Central memory CD8-positive, alpha-beta T cell (primary cell): ENCODE data around the gene RGS11.

ENCODE experiments used
- ATAC-seq: fragments of 150-1000 bp; cut with Tn5 transposase; replicated peaks from 2 replicates; pipeline ENCODE4 v1.10.0; 2022; ENCODE audit warnings: mild to moderate bottlenecking, moderate FRiP score, moderate number of reproducible peaks; ENCODE audit not compliant: poor library complexity, severe bottlenecking; ENCODE audit errors: extremely low read depth
- DNase-seq, 2 donors: peaks; one replicate each; pipeline ENCODE4 v3.0.0; 2021; ENCODE audit warnings: low spot score in 2 of 2
- H3K27ac Mint-ChIP-seq: one replicate; pipeline ENCODE4 v1.8.0; 2022; ENCODE audit warnings: low read depth, mild to moderate bottlenecking, moderate library complexity, mixed read lengths
- H3K27me3 Mint-ChIP-seq: one replicate; pipeline ENCODE4 v1.8.0; 2022; ENCODE audit warnings: mixed read lengths
- H3K36me3 Mint-ChIP-seq: one replicate; pipeline ENCODE4 v1.8.0; 2022; ENCODE audit warnings: mild to moderate bottlenecking, moderate library complexity, mixed read lengths; ENCODE audit not compliant: insufficient read depth
- H3K4me1 Mint-ChIP-seq: one replicate; pipeline ENCODE4 v1.8.0; 2022; ENCODE audit warnings: mixed read lengths
- H3K4me3 Mint-ChIP-seq: one replicate; pipeline ENCODE4 v1.8.0; 2022; ENCODE audit warnings: mild to moderate bottlenecking, moderate library complexity, mixed read lengths
- H3K9me3 Mint-ChIP-seq: one replicate; pipeline ENCODE4 v1.8.0; 2022; ENCODE audit warnings: mixed read lengths

RGS11 gene

DNA sequence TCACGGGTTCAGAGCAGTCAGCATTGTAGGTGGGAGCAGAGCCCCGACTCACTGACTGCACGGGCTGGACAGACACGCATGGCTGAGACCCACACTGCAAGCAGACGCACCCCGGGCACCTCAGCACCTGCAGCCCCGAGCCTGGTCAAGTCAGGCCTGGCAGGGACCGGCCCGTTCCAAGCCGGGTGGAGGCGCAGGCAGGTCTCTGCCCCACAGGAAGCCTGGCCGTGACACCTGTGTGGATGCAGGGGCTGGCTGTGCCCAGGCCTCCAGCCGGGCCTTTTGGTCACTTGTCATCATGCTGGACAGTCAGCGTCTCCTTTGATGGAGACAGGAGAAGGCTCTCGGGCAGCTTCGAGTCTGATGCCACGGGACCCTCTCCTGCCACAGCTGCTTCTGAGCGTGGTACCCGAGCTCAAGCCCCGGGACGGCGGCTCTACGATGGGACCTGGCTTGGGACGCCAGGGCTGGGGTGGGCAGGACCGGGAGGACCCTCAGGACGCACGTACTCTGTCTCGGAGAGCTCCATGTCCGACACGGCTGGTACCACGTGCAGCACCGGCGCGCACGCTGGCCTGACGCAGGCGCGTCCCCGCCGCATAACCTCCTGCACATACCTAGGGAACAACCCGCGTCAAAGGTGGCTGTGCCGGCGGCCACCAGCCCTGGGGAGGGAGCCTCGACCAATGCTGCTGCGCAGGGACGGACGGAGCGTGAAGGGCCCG is 15.1 kb upstream of the RGS11 start:
- H3K27me3 Mint-ChIP-seq: no peaks in the 10 kb centered on the region
- H3K9me3 Mint-ChIP-seq: no peaks in the 10 kb centered on the region
- ATAC-seq (no peak), DNase-seq (no peak)
- H3K4me3 Mint-ChIP-seq: no peak overlapping the region
- H3K4me1 Mint-ChIP-seq: no peaks in the 10 kb centered on the region
- peaks cover 27% of the 10 kb centered on the region for H3K36me3 Mint-ChIP-seq
- H3K27ac Mint-ChIP-seq: no peak overlapping the region

DNA sequence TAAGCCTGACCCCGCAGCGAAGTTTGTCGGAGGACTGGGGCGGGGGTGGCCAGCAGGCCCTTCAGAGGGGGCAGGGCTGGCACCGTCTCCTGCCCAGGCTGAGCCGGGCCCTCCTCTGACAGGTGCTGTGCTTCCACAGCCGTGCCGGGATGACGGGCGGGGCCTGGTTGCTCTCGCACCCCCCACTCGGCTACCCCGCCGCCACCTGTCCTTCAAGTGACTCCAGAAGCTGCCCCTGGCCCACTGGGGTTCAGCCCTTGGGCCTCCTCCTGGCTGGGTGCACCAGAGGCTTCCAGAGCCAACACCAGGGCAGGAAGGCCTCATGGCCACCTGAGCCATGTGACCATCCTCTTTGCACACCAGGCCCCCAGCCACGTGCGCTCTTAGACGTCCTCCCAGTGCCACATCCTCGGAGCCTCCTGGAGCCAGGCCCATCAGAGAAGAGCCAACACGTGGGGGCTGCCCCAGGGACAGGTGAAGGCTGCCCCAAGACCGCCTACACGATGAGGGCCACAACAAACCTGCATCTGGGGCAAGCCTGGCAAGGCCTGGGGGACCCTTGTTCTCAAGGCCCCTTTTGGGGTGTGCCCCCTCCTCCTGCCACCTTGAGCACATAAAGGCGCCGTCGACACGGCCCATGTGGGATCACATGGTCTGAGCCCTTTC is 14.4 kb upstream of the RGS11 start:
- Mint-ChIP-seq H3K4me1 (no peaks in the 10 kb centered on the region), H3K36me3 (peaks cover 27% of the 10 kb centered on the region), H3K4me3 (no peak overlapping the region), H3K27me3 (no peaks in the 10 kb centered on the region), H3K9me3 (no peaks in the 10 kb centered on the region), H3K27ac (no peak overlapping the region)
- ATAC-seq (no peak), DNase-seq (no peak)

DNA sequence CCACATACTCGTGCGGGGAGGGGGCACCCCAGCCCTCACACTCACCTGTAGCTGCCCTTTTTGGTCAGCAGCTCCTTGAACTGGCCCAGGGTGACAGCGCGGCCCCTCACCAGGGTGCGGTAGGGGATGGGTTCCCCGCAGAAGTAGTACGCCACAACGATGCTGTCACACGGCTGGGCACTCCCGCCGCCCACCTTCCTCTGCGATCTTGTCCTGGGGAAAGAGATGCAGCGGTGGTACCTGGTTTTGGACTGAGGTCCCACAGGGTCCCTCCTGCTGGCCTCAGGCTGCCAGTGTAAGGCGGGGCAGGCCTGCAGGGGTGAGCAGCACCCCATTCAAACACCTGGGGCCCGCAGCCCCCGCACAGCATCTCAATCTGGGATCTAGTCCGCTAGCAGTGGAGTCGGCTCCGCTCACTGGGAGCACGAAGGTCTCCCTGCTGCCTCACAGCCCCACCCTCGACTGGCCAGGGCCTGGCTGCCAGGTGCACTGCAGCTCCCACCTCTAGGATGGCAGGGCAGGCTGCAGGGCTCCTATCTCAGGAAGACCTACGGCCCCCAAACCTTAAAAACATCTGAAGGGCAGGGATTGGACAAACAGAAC is 13.8 kb upstream of the RGS11 start:
- H3K36me3 Mint-ChIP-seq: peaks cover 26% of the 10 kb centered on the region
- H3K27ac Mint-ChIP-seq: no peak overlapping the region
- H3K4me3 Mint-ChIP-seq: no peak overlapping the region
- ATAC-seq (no peak), DNase-seq (no peak)
- H3K9me3 Mint-ChIP-seq: no peaks in the 10 kb centered on the region
- H3K4me1 Mint-ChIP-seq: no peaks in the 10 kb centered on the region
- no peaks in the 10 kb centered on the region for H3K27me3 Mint-ChIP-seq

DNA sequence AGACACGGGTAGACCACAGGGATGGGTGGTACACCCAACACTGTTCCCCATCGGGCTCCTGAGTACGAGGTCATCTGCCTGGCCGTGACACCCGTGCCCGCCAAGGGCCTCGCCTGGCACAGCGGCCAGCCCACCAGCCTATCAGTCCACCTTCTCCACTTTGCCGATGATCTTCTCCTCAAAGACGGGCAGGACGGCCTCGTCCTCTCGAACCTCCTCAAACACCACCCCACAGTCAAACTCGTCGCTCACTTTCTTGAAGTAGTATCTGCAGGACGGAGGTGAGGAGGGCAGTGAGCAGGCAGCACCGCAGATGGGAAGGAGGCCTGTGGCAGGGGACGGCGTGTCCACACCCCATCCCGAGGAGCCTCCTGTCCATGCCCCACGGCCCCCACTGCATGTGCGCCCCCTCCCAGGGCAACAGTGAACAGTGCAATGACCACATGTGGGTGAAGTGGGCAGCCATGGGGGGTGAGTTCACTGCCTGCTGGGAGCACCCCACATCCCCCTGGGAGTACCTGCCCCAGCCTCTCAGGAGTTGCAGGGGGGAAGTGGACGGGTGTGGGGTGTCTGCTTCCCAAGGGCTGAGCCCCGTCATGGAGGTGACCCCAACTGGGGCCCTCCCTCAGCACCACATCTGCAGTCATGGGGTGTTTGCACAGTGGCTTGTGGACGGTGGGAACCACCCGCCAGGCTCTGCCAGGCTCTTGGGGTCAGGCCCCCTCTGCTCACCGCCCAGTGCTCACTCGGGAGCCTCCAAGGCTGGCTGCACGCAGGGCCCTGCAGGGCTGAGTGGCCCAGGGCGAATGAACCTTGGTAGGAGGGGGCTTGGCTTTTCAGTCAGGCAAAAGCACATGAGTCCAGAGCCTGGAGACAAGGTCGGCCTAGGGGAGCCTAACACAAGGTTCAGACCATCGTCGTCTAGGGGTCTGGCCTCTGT is 12.5 kb upstream of the RGS11 start:
- ATAC-seq (no peak), DNase-seq (no peak)
- Mint-ChIP-seq H3K36me3 (peaks cover 23% of the 10 kb centered on the region), H3K4me3 (no peak overlapping the region), H3K4me1 (no peaks in the 10 kb centered on the region), H3K9me3 (no peaks in the 10 kb centered on the region), H3K27ac (no peak overlapping the region), H3K27me3 (no peaks in the 10 kb centered on the region)

DNA sequence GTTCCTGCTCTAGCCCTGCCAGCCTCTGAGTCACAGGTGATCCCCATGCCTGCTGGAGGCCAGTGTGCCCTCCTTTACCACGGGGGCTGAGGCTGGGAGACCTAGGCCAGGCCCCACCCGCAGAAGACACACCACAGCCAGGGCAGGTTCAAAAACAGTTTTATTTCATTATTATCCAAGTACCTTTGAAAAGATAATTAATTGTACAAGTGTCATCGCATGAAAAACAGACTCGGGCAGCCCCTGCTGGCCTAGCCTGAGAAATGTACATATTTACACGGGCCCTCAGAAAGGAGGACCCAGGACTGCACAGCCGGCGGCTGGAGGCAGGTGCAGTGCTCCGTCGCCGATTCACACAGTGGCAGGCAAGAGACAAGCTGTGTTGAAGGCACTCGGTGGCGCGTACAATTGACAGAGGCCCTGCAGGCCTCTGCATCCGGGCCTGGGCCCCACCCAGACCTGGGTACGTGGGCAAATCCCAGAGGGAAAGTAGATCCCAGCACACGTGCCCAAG is 11.6 kb upstream of the RGS11 start:
- no peaks in the 10 kb centered on the region for H3K9me3 Mint-ChIP-seq
- no peaks in the 10 kb centered on the region for H3K4me1 Mint-ChIP-seq
- H3K27me3 Mint-ChIP-seq: no peaks in the 10 kb centered on the region
- ATAC-seq (no peak), DNase-seq (no peak)
- H3K27ac Mint-ChIP-seq: no peak overlapping the region
- no peak overlapping the region for H3K4me3 Mint-ChIP-seq
- H3K36me3 Mint-ChIP-seq: peaks cover 19% of the 10 kb centered on the region

DNA sequence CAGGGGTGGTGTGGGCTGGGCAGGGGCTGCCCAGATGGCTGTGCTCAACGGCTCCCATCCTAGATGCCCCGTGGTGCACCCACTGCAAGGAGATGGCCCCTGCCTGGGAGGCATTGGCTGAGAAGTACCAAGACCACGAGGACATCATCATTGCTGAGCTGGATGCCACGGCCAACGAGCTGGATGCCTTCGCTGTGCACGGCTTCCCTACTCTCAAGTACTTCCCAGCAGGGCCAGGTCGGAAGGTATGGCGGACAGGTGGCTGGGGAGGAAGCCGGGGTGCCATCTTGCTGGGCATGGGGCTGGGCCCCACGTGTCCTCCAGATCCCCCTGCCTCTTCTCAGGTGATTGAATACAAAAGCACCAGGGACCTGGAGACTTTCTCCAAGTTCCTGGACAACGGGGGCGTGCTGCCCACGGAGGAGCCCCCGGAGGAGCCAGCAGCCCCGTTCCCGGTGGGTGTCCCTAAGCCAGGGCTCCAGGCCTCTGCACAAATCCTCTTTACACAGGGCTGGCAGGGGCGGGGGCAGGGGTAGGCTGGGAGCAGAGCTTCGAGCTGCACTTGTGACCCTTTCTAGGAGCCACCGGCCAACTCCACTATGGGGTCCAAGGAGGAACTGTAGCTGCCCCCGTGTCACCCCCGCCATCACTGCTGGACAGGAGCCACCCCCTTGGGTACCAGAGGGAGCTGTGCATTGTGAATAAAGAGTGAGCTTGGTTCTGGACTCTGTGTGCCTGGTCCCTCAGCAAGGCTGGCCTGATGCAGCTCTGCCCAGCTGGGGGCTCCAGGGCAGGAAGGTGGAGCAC is 10.9 kb upstream of the RGS11 start:
- no peak overlapping the region for H3K4me3 Mint-ChIP-seq
- no peak overlapping the region for H3K27ac Mint-ChIP-seq
- H3K27me3 Mint-ChIP-seq: peaks cover 3% of the 10 kb centered on the region
- H3K36me3 Mint-ChIP-seq: peaks cover 17% of the 10 kb centered on the region
- H3K4me1 Mint-ChIP-seq: no peaks in the 10 kb centered on the region
- ATAC-seq (no peak), DNase-seq (no peak)
- H3K9me3 Mint-ChIP-seq: no peaks in the 10 kb centered on the region

DNA sequence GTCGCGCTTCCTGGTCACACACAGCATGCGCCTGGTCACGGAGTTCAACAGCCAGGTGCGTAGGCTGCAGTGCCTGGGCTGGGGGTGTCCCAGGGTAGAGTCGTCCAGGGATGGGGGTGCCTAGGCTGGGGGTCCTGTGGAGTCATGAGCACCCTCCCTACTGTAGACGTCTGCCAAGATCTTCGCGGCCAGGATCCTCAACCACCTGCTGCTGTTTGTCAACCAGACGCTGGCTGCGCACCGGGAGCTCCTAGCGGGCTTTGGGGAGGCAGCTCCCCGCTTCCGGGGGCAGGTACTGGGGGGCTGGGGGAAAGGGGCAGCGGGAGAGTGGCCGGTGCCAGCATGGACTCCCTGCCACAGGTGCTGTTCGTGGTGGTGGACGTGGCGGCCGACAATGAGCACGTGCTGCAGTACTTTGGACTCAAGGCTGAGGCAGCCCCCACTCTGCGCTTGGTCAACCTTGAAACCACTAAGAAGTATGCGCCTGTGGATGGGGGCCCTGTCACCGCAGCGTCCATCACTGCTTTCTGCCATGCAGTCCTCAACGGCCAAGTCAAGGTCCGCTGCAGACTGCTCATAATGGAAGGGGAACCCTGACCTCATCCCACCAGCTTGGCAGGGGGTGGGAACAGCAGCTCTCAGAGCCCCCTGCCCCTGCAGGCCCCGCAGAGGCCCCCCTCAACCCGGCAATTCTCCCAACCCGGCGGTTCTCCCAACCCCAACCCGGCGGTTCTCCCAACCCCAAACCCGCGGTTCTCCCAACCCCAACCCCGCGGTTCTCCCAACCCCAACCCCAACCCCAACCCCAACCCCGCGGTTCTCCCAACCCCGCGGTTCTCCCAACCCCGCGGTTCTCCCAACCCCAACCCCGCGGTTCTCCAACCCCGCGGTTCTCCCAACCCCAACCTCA is 9.7 kb upstream of the RGS11 start:
- Mint-ChIP-seq H3K4me1 (no peaks in the 10 kb centered on the region), H3K9me3 (no peaks in the 10 kb centered on the region), H3K27me3 (peaks cover 9% of the 10 kb centered on the region), H3K36me3 (peaks cover 18% of the 10 kb centered on the region), H3K27ac (no peak overlapping the region), H3K4me3 (no peak overlapping the region)
- ATAC-seq (no peak), DNase-seq (no peak)

DNA sequence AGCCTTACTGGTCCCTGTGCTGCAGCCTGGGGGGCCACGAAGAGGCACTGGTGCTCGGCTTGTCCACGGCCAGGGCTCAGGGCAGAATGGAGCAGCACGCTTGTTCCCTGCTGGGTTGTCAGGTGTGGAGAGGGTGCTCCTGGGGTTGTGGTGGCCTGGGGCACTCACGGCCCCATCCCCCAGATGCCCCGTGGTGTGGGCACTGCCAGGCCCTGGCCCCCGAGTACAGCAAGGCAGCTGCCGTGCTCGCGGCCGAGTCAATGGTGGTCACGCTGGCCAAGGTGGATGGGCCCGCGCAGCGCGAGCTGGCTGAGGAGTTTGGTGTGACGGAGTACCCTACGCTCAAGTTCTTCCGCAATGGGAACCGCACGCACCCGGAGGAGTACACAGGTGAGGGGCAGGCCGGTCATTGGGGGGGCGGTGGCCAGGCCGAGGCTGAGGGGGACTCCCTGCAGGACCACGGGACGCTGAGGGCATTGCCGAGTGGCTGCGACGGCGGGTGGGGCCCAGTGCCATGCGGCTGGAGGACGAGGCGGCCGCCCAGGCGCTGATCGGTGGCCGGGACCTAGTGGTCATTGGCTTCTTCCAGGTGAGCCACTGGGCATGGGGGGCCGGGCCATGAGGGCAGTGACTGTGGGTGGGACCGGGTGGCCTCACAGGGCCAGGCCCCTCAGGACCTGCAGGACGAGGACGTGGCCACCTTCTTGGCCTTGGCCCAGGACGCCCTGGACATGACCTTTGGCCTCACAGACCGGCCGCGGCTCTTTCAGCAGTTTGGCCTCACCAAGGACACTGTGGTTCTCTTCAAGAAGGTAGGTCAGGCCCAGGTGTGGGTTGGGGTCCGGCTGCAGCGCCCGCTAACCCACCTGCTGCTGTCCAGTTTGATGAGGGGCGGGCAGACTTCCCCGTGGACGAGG is 8.7 kb upstream of the RGS11 start:
- Mint-ChIP-seq H3K9me3 (no peaks in the 10 kb centered on the region), H3K4me1 (no peaks in the 10 kb centered on the region), H3K27me3 (peaks cover 9% of the 10 kb centered on the region), H3K27ac (no peak overlapping the region), H3K36me3 (peaks cover 15% of the 10 kb centered on the region), H3K4me3 (no peak overlapping the region)
- DNase-seq (no peak), ATAC-seq (no peak)

DNA sequence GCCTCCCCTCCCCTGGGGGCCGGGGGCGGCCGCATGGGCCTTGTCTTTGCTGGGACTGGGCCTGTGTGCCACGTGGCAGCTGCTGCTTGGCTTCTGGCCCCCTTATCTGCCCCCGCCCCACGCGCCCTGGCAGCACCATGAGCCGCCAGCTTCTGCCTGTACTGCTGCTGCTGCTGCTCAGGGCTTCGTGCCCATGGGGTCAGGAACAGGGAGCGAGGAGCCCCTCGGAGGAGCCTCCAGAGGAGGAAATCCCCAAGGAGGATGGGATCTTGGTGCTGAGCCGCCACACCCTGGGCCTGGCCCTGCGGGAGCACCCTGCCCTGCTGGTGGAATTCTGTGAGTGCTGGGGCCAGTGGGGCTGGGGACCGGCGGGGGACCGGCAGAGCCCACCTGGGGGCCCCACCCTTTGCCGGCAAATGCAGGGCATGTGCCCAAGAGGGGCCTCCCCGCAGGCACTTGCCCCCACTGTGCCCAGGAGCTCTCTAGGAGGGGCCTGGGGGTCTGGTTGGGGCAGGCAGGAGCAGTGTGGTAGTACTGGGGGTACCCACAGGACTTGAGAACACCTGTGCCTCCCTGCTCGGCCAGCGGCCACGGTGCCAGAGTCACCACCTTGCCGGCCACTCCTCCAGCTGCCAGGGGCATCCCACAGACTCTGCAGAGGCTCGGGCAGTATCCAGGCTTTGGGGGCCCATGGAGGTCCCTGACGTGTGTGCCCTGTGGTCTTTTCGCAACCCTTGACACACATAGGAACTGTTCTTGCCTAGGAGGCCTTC is 7.5 kb upstream of the RGS11 start, which contains the start of gene PDIA2:
Gene PDIA2 (plus strand): TSS at position 132 of the 773 bp plus-strand sequence. CDS start 6 bp downstream, at position 138.
- peaks cover 6% of the 10 kb centered on the region for H3K4me1 Mint-ChIP-seq
- H3K9me3 Mint-ChIP-seq: no peaks in the 10 kb centered on the region
- DNase-seq (no peak), ATAC-seq (no peak)
- H3K36me3 Mint-ChIP-seq: peaks cover 7% of the 10 kb centered on the region
- H3K27ac Mint-ChIP-seq: no peak within 1 kb of the TSS
- H3K27me3 Mint-ChIP-seq: peaks cover 9% of the 10 kb centered on the region
- no peak within 1 kb of the TSS for H3K4me3 Mint-ChIP-seq

DNA sequence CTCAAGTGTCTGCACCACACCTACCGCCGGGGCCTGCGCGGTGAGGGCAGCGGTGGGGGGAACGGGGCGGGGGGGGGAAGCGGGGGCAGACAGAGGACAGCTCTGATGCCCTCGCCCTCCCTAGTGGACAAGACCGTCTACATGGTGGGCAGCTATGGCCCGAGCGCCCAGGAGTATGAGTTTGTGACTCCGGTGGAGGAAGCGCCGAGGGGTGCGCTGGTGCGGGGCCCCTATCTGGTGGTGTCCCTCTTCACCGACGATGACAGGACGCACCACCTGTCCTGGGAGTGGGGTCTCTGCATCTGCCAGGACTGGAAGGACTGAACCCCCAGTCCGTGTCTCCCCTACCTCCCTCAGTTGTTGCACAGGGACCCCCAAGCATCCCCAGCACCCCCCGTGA is 6.7 kb upstream of the RGS11 start:
- ATAC-seq (no peak), DNase-seq (no peak)
- no peaks in the 10 kb centered on the region for H3K9me3 Mint-ChIP-seq
- peaks cover 5% of the 10 kb centered on the region for H3K36me3 Mint-ChIP-seq
- no peak overlapping the region for H3K27ac Mint-ChIP-seq
- no peak overlapping the region for H3K4me3 Mint-ChIP-seq
- peaks cover 9% of the 10 kb centered on the region for H3K27me3 Mint-ChIP-seq
- peaks cover 6% of the 10 kb centered on the region for H3K4me1 Mint-ChIP-seq
